Measurements from ENCODE around the gene PROM2. TPM values are rescaled to one million over a fixed set of nuclear protein-coding genes. Genes with fewer than 3 reads are reported as not detected.
A peak's percentile ranks its signal among the peaks of the same experiment; 100 is the strongest.

PROM2 gene
- total RNA-seq, 1 donor from 2014 or later, result 0.64 TPM

DNA sequence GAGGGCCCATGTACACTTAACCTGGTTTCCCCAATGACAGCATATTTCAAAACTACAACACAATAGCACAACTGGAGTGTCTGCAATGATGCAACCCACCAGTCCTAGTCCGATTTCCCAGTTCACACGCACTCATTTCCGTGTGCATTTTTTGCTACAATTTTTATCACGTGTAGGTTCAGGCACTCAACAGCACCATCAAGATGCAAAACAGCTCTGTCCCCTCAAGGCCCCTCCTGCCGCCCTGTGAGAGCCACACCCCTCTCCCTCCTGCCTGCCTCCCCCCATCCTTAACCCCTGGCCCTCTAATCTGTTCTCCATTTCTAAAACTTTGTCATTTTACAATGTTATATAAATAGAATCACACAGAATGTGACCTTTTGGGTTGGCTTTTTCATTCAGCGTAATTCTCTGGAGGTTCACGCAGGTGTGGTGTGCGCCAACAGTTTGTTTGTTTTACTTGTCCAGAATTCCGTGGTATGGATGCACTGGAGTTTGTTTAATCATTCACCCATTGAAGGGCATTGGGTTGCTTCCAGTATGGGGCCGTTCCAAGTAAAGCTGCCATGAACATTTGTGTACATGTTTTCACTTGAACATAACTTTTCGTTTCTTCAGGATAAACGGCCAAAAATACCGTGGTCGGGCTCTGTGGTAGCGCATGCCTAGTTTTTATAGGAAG lies 31.3 kb downstream of the PROM2 start:
- no peak for DNase-seq (ENCODE audit: low read depth)

DNA sequence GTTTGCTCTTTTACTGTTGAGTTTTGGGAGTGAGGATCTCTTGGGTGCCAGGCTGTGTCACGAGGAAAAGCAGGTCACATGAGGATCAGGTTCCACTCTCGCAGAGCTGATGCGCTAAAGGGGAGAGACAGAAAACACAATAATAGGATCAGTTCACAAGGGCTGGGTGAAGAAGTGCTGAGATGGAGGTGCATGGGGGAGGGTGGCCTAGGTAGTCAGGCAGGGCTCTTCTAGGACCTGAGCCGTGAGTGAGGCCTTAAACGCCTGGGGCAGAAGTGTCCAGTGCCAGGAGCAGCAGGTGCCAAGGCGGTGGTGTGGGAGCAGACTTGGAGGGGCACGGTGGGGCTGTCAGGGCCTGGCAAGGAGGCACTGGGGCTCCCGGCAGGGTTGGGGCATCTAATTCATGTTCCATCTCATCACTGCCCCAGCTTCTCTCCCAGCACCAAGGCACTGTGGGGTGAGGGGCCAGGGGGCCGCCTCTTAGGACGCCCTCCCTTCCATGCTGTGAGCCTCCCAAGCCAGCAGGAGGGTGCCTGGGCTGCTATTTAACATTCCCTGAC lies 32.2 kb downstream of the PROM2 start:
- DNase-seq (ENCODE audit: low read depth), result no peak

DNA sequence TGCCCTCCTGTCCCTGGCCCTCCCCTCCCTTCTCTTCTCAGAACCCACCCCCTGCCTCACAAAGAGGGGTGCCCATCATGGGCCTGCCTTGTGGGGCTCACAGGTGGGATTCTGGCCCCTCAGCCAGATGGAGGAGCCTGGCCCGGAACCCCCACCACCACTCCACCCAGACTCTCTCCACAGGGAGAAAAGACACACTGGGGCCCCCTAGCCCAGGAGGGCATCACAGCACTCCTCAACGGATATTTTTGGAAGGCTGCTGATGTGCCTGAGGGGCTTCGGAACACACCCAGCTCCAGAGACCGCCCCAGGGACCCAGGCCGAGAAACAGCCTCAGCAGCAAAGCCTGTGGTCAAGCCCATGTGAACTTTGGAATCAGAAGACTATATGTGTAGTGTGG lies 32.8 kb downstream of the PROM2 start:
- no peak for DNase-seq (ENCODE audit: low read depth)

DNA sequence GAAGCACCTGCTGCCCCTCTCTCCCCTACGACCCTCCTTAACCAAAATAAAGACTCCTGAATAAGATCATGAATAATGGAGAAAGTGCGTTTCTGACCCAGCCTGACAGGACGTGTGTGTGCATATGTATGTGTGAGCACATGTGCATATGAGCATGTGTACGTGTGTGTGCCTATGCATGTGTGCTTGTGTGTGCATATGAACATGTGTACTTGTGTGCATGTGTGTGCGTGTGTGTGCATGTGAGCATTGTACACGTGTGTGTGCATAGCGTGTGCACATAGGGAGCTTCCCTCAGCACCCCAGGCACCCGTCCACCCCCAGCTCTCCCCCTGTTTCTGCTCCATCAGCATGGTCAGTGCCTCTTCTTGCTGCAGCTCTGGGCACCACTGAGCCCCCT lies 33.6 kb downstream of the PROM2 start:
- no peak for DNase-seq (ENCODE audit: low read depth)

GRCh38 chr2:95308426-95308990 lies 34.3 kb downstream of the PROM2 start:
- no peak for DNase-seq (ENCODE audit: low read depth)

GRCh38 chr2:95309599-95309998 lies 35.4 kb downstream of the PROM2 start:
- DNase-seq (ENCODE audit: low read depth), result peak; percentile 31

- no peak for DNase-seq (ENCODE audit: low read depth)
These were observed 36.0 kb downstream of the PROM2 start for GRCh38 chr2:95310216-95310615.

GRCh38 chr2:95310651-95311050 lies 36.4 kb downstream of the PROM2 start:
- DNase-seq (ENCODE audit: low read depth), result peak; percentile 70

- no peak for DNase-seq (ENCODE audit: low read depth)
These were observed 37.7 kb downstream of the PROM2 start for GRCh38 chr2:95311815-95312542.

DNA sequence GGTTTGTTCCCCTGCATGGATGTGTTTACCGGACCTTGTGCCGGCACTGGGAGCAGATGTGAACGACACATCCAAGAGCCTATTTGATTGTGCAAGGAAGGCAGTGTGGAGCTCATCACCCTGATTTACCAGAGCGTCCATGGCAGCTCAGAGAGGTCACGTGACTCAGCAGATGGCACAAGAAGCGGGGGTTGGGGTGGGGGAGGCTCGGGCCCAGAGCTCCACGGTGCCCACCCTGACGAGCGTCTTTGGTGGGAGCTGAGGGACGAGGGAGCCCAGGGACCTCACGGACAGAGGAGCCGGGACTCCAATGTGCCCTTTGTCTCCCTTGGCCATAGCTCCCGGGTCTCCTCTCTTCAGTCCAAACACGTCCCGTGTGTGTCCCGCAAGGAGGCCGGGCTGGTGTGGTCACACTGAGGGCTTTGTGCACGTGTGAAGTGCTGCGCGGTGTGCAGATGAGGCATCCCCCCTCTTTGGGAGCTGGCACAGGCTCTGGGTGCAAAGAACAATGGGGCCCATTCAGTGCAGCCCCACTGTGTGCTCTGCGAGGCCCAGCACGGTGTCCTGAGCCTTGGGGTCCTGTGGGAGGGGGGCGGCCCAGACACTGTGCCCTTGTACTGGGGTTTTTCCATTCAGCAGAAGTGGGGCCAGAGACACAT lies 38.4 kb downstream of the PROM2 start:
- no peak for DNase-seq (ENCODE audit: low read depth)

- DNase-seq (ENCODE audit: low read depth), result no peak
These were observed 39.3 kb downstream of the PROM2 start for GRCh38 chr2:95313296-95314131.

DNA sequence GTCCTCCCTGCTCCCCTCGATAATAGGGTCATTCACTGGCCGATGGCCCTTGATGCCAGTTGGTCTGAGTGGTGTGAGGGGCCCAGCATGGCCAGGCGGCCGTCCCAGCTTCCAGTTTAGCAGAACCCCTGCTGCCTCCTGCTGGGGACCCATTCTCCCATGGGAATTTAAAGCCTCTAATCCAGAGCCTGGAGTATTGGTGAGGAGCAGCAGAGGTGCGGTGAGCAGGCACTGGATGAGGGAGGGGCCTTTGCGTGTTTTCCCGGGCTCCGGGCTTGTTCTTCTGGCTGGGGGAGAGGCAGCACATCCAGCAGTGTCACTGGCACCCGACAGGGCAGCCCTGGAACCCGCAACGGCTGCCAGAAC lies 40.3 kb downstream of the PROM2 start:
- no peak for DNase-seq (ENCODE audit: low read depth)

DNA sequence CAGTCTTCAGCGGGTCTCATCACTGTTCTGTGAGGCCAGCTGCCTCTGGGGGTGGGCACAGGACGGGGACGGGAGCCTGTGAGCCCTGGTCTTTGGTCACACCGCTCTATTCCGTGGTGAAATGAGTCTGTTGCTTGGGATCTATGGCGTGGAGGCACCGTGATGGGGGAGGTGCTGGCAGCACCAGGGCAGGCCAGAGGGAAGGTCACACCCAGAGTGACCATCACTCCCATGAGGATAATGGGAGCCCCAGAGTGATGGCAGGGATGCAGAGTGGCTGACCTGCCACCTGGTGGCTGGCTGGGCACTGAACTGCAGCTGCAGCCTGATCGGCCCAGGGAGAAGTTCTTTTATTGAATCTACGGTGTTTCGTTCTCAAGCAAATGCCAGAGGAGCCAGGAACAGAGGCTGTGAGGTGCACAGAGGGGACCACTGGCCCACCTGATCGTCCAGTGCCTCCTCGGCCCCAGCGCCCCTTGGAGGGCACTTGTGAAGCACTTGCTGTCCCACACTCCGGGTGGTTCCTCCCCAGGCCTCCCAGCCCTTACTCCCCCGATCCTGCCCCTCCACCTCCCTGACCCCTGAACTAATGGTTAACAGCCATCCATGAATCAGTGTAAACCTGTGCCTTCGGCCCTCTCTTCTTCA lies 40.8 kb downstream of the PROM2 start:
- DNase-seq (ENCODE audit: low read depth), result peak; percentile 78

DNA sequence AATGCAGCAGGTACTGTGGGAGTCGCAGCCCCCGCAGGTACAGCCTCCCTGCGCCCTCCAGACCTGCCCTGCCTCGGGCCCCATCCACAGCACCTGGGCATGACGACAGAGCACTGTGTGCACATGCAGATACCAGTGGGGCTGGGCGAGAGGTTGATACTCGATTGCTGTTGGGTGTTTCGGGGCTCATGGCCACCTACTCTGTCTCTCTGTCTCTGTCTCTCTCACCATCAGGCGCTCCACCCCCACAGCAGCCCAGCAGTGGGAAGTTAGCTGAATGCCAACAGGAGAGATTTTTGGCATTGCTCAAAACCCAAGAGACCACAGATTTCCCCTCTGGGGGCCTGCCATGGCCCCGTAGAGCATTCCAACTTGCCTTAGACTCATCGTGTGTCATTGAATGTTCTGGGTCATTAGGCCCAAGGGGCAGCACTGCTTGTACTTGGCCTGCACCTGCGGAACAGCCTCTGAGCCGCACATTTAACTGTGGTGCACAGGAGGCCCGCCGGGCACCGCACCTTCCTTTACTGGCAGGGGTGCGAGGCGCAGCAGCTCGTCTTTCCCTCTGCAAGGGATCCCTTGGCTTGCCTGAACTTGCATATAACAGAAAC lies 41.7 kb downstream of the PROM2 start:
- DNase-seq (ENCODE audit: low read depth), result peak; percentile 74

- no peak for DNase-seq (ENCODE audit: low read depth)
These were observed 42.3 kb downstream of the PROM2 start for GRCh38 chr2:95316466-95317122.

DNA sequence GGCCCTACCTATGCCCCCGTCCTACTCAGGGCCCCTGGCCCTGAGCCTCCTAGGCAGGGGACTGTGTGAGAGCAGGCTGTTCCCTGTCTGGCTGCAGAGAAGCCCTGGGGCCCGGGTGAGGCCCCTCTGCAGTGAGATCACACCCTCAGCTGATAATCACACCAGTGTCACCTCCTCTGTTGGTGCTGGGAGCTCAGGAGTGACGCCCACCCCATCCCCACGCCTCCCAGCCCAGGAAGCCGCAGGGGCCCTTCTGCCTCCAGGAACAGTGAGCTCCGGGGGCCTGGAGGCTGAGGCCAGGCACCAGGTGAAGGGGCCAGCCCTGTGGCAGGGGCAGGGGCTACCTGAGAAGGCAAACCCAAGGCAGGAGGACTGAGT lies 42.9 kb downstream of the PROM2 start:
- no peak for DNase-seq (ENCODE audit: low read depth)

GRCh38 chr2:95317665-95318425 lies 43.6 kb downstream of the PROM2 start:
- DNase-seq (ENCODE audit: low read depth), result no peak

GRCh38 chr2:95318431-95319220 lies 44.4 kb downstream of the PROM2 start:
- DNase-seq (ENCODE audit: low read depth), result no peak

Measured in myocyte (in vitro differentiated cells).